HepG2 (cell line): Measurements from ENCODE around the gene SRP68. TPM values are rescaled to one million over a fixed set of nuclear protein-coding genes. Genes with fewer than 3 reads are reported as not detected.
A peak's percentile ranks its signal among the peaks of the same experiment; 100 is the strongest.

Source experiments
- KDM3A ChIP-seq: IDR thresholded peaks from 2 replicates; pipeline ENCODE4 v1.6.1; 2018; ENCODE audit warnings: low read depth, missing compliant biosample characterization
- KIAA2018 ChIP-seq: sonication (generic); formaldehyde crosslinking; IDR thresholded peaks from 2 replicates; pipeline ENCODE4 v1.5.0; 2020; ENCODE audit warnings: mild to moderate bottlenecking, missing genetic modification reagents, borderline replicate concordance
- MIXL1 ChIP-seq: IDR thresholded peaks from 2 replicates; pipeline ENCODE4 v1.6.1; 2016
- MTF1 ChIP-seq: sonication (generic); formaldehyde crosslinking; IDR thresholded peaks from 2 replicates; pipeline ENCODE4 v1.5.0; 2020; ENCODE audit warnings: missing genetic modification reagents
- U2AF2 ChIP-seq: fragments of 200-400 bp; formaldehyde crosslinking; IDR thresholded peaks from 2 replicates; pipeline ENCODE4 v1.6.1; 2017; ENCODE audit warnings: low read depth, mild to moderate bottlenecking, low read length
- ZNF17 ChIP-seq: sonication (generic); formaldehyde crosslinking; IDR thresholded peaks from 2 replicates; pipeline ENCODE4 v1.5.0; 2020; ENCODE audit warnings: mild to moderate bottlenecking, missing genetic modification reagents
- ZNF24 ChIP-seq: fragments of 450-650 bp; IDR thresholded peaks from 2 replicates; pipeline ENCODE4 v1.6.1; 2017; ENCODE audit warnings: antibody characterized with exemption, mild to moderate bottlenecking
- ZNF749 ChIP-seq: sonication (generic); formaldehyde crosslinking; IDR thresholded peaks from 2 replicates; pipeline ENCODE4 v1.8.0; 2022; ENCODE audit warnings: mild to moderate bottlenecking, missing genetic modification reagents, moderate library complexity, borderline replicate concordance
- polyA plus RNA-seq, 8 experiments: library from polyadenylated mRNA; depleted of rRNA in 3 of 8; stranded (reverse) in 7 of 8; unstranded in 1 of 8; fragments of >200 nt; fragmentation: Illumina TruSeq in 4 of 8; extraction: Trizol in 4 of 8; gene quantifications; 2 replicates each; pipeline versions ENCODE4 v1.2.1 to v1.2.3, GENCODE V29; 2011 to 2016; ENCODE audit warnings: low read depth in 4 of 8, missing spikeins in 1 of 8, mixed read lengths in 1 of 8; ENCODE audit not compliant: insufficient read depth in 1 of 8
- total RNA-seq, 5 experiments: library from RNA; depleted of rRNA; stranded (reverse); fragments of >200 nt; fragmentation: Illumina TruSeq; extraction: Trizol; gene quantifications; 2 replicates each; pipeline ENCODE4 v1.2.3, GENCODE V29; 2016; ENCODE audit warnings: low read depth in 1 of 5

SRP68 gene
- total and polyA plus RNA-seq, 2 of the 13 experiments (the other 11 are each of a cell fraction or from before 2014, with no cell fraction given): 39.8 to 74.3 TPM

- TF ChIP-seq MIXL1 (CRISPR knock-in tag) (no peak), MTF1 (CRISPR knock-in tag) (no peak), U2AF2 (no peak), ZNF17 (CRISPR knock-in tag) (no peak), KDM3A (no peak), ZNF749 (CRISPR knock-in tag) (peak; percentile 37; the same call in 1 of the 2 replicates), ZNF24 (no peak), KIAA2018 (no peak)
Observed at GRCh38 chr17:76075364-76076145, 3.2 kb upstream of the SRP68 start (continued).
